HepG2 (cell line): Measurements from ENCODE around the gene UBAC1. TPM values are rescaled to one million over a fixed set of nuclear protein-coding genes. Genes with fewer than 3 reads are reported as not detected.

Source experiments
- AGO1 ChIP-seq: fragments of 200-400 bp; formaldehyde crosslinking; IDR thresholded peaks from 2 replicates; pipeline ENCODE4 v1.6.1; 2017; ENCODE audit warnings: mild to moderate bottlenecking, low read depth, low read length, moderate library complexity; ENCODE audit not compliant: poor library complexity, severe bottlenecking
- CBX2 ChIP-seq, 2 experiments: fragments of 200-600 bp in 1 of 2; sonication (generic); formaldehyde crosslinking in 1 of 2; IDR thresholded peaks; 2 replicates each; pipeline versions ENCODE4 v1.7.0 to v1.8.1; 2018 to 2022; ENCODE audit warnings: low read depth in 2 of 2, low read length in 1 of 2, mild to moderate bottlenecking in 1 of 2, missing genetic modification reagents in 1 of 2
- CREB1 ChIP-seq, 2 experiments: fragments of 450-650 bp in 1 of 2; IDR thresholded peaks; 2 replicates each; pipeline ENCODE4 v1.6.1; 2016 to 2017; ENCODE audit warnings: control low read depth in 1 of 2, mild to moderate bottlenecking in 1 of 2, missing compliant biosample characterization in 1 of 2, missing genetic modification characterization in 1 of 2
- NFKB2 ChIP-seq: sonication (generic); formaldehyde crosslinking; IDR thresholded peaks from 2 replicates; pipeline ENCODE4 v1.4.0; 2020; ENCODE audit warnings: missing genetic modification reagents, borderline replicate concordance
- NFYC ChIP-seq: IDR thresholded peaks from 2 replicates; pipeline ENCODE4 v1.6.1; 2016; ENCODE audit warnings: missing genetic modification reagents, missing compliant biosample characterization
- REPIN1 ChIP-seq: sonication (generic); formaldehyde crosslinking; IDR thresholded peaks from 2 replicates; pipeline ENCODE4 v1.8.0; 2022; ENCODE audit warnings: missing genetic modification reagents, low read depth, mild to moderate bottlenecking, borderline replicate concordance
- RXRA ChIP-seq: sonication (generic); formaldehyde crosslinking; IDR thresholded peaks from 2 replicates; pipeline ENCODE4 v1.5.1; 2020; ENCODE audit warnings: missing genetic modification reagents
- TAF15 ChIP-seq: fragments of 200-400 bp; formaldehyde crosslinking; IDR thresholded peaks from one replicate; pipeline ENCODE4 v1.6.1; 2018; ENCODE audit warnings: mild to moderate bottlenecking, low read depth, low read length; ENCODE audit not compliant: poor library complexity, severe bottlenecking
- ZHX2 ChIP-seq, 2 experiments: sonication (generic) in 1 of 2; formaldehyde crosslinking in 1 of 2; IDR thresholded peaks; 2 replicates each; pipeline versions ENCODE4 v1.6.1 to v1.9.0; 2014 to 2022; ENCODE audit warnings: antibody characterized with exemption in 1 of 2, borderline replicate concordance in 1 of 2, inconsistent platforms in 1 of 2, low read depth in 1 of 2, missing genetic modification reagents in 1 of 2
- polyA plus RNA-seq, 8 experiments: library from polyadenylated mRNA; depleted of rRNA in 3 of 8; stranded (reverse) in 7 of 8; unstranded in 1 of 8; fragments of >200 nt; fragmentation: Illumina TruSeq in 4 of 8; extraction: Trizol in 4 of 8; gene quantifications; 2 replicates each; pipeline versions ENCODE4 v1.2.1 to v1.2.3, GENCODE V29; 2011 to 2016; ENCODE audit warnings: low read depth in 4 of 8, missing spikeins in 1 of 8, mixed read lengths in 1 of 8; ENCODE audit not compliant: insufficient read depth in 1 of 8
- total RNA-seq, 5 experiments: library from RNA; depleted of rRNA; stranded (reverse); fragments of >200 nt; fragmentation: Illumina TruSeq; extraction: Trizol; gene quantifications; 2 replicates each; pipeline ENCODE4 v1.2.3, GENCODE V29; 2016; ENCODE audit warnings: low read depth in 1 of 5

Gene UBAC1
- total and polyA plus RNA-seq, 2 of the 13 experiments (the other 11 are each of a cell fraction or from before 2014, with no cell fraction given) = 32.2 to 34.1 TPM

DNA sequence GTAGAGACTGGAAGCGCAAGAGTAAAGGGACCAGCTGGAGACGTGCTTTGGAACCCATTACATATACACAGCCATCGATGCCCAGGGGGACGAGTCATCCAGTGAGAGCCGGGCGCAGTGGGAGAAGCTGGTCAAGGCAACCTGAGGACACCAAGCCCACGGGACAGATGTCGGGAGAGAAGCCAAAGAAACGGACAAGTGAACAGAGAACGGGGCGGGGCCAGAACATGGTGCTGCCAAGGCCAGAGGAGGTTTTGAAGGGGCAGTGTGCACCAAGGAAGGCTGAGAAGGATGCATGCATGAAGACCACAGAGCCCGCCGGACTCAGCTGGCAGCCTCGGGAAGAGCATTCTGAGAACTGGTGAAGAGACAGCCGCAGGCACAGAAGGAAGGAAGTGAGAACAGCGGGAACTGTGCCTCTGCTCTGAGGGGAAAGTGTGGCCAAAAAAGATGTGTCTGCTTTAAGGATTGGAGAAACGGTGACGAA, 74.1 kb downstream of the UBAC1 start (continued):
- no peak for TF ChIP-seq ZHX2 (IDR thresholded peaks at IDR 0.05; ENCODE audit: low read depth)
- TF ChIP-seq ZHX2 (CRISPR knock-in tag; IDR thresholded peaks at IDR 0.05; ENCODE audit: borderline replicate concordance) = no peak
- TF ChIP-seq REPIN1 = no peak
- no peak for TF ChIP-seq CREB1 (IDR thresholded peaks at IDR 0.05)
- TF ChIP-seq CREB1 (CRISPR knock-in tag; IDR thresholded peaks at IDR 0.05) = no peak
- no peak for TF ChIP-seq AGO1
- TF ChIP-seq NFYC (CRISPR knock-in tag) = no peak
- no peak for TF ChIP-seq RXRA
- no peak for TF ChIP-seq NFKB2 (CRISPR knock-in tag)
- no peak for TF ChIP-seq CBX2 (IDR thresholded peaks at IDR 0.05; ENCODE audit: low read depth, low read length)
- TF ChIP-seq CBX2 (CRISPR knock-in tag; IDR thresholded peaks at IDR 0.05; ENCODE audit: low read depth) = no peak
- no peak for TF ChIP-seq TAF15
- TF ChIP-seq, all 625 proteins: peak for 0
